ENCODE measurements around the gene MARK1. TPM values are rescaled to one million over a fixed set of nuclear protein-coding genes. Genes with fewer than 3 reads are reported as not detected.

The MARK1 gene
- total and polyA plus RNA-seq, 2 of the 13 experiments (the other 11 are each of a cell fraction or from before 2014, with no cell fraction given), result not detected

GRCh38 chr1:220690140-220691052, 162.5 kb downstream of the MARK1 start, which contains the start of gene C1orf115 (continued):
- TF ChIP-seq ZNF407 (CRISPR knock-in tag; IDR thresholded peaks at IDR 0.05; ENCODE audit: not compliant biosample characterization) (peak; percentile 75), NFIB (CRISPR knock-in tag; IDR thresholded peaks at IDR 0.05; ENCODE audit: borderline replicate concordance) (no peak), MLX (CRISPR knock-in tag; IDR thresholded peaks at IDR 0.05) (no peak), IRF1 (CRISPR knock-in tag; IDR thresholded peaks at IDR 0.05; ENCODE audit: low read depth) (no peak), ZSCAN12 (CRISPR knock-in tag; IDR thresholded peaks at IDR 0.05) (no peak), RORA (CRISPR knock-in tag; IDR thresholded peaks at IDR 0.05) (no peak), ERF (CRISPR knock-in tag; IDR thresholded peaks at IDR 0.05) (peak; percentile 94), AKNA (CRISPR knock-in tag; IDR thresholded peaks at IDR 0.05; ENCODE audit: borderline replicate concordance) (no peak), PHB2 (IDR thresholded peaks at IDR 0.05; ENCODE audit: partially characterized antibody) (no peak), DBP (CRISPR knock-in tag; IDR thresholded peaks at IDR 0.05; ENCODE audit: not compliant biosample characterization) (no peak), FOXC1 (CRISPR knock-in tag; IDR thresholded peaks at IDR 0.05; ENCODE audit: borderline replicate concordance) (peak; percentile 85; the same call in 1 of the 2 replicates)
